Nephron (organoid): ENCODE results near the gene SDK2.

Experiments used
- H3K27ac Mint-ChIP-seq, 3 experiments: 2 replicates each; pipeline ENCODE4 v1.8.0; 2020; ENCODE audit warnings: mixed read lengths in 3 of 3, mild to moderate bottlenecking in 2 of 3, moderate library complexity in 1 of 3
- H3K27me3 Mint-ChIP-seq: 2 replicates; pipeline ENCODE4 v1.8.0; 2021; ENCODE audit warnings: low read depth, mild to moderate bottlenecking, moderate library complexity, mixed read lengths
- H3K36me3 Mint-ChIP-seq: 2 replicates; pipeline ENCODE4 v1.8.0; 2020; ENCODE audit warnings: low read depth, mixed read lengths
- H3K4me1 Mint-ChIP-seq: 2 replicates; pipeline ENCODE4 v1.8.0; 2020; ENCODE audit warnings: mixed read lengths
- H3K4me3 Mint-ChIP-seq, 3 experiments: 2 replicates each; pipeline ENCODE4 v1.8.0; 2020; ENCODE audit warnings: mild to moderate bottlenecking in 3 of 3, mixed read lengths in 3 of 3, moderate library complexity in 2 of 3
- H3K9me3 Mint-ChIP-seq: 2 replicates; pipeline ENCODE4 v1.8.0; 2020; ENCODE audit warnings: mixed read lengths
- CTCF ChIP-seq, 3 experiments: fragments of 200-600 bp; sonication (generic); IDR thresholded peaks; one replicate each; pipeline ENCODE4 v1.5.0; 2021; ENCODE audit warnings: antibody characterized with exemption in 3 of 3; ENCODE audit not compliant: unreplicated experiment in 3 of 3

The SDK2 gene

GRCh38 chr17:73561111-73561510 lies 83.1 kb downstream of the SDK2 start:
- TF ChIP-seq CTCF (IDR thresholded peaks at IDR 0.05; ENCODE audit: unreplicated experiment in 3 of 3): no peak
- H3K4me1 Mint-ChIP-seq: peaks cover 12% of the 10 kb centered on the region
- peaks cover 6% of the 10 kb centered on the region for H3K27me3 Mint-ChIP-seq
- H3K27ac Mint-ChIP-seq: no peak overlapping the region
- no peaks in the 10 kb centered on the region for H3K9me3 Mint-ChIP-seq
- H3K36me3 Mint-ChIP-seq: no peaks in the 10 kb centered on the region
- H3K4me3 Mint-ChIP-seq: no peak overlapping the region

GRCh38 chr17:73560661-73561060 lies 83.6 kb downstream of the SDK2 start:
- peaks cover 12% of the 10 kb centered on the region for H3K4me1 Mint-ChIP-seq
- no peaks in the 10 kb centered on the region for H3K9me3 Mint-ChIP-seq
- no peak overlapping the region for H3K27ac Mint-ChIP-seq
- H3K4me3 Mint-ChIP-seq: no peak overlapping the region
- peaks cover 9% of the 10 kb centered on the region for H3K27me3 Mint-ChIP-seq
- H3K36me3 Mint-ChIP-seq: no peaks in the 10 kb centered on the region
- no peak for TF ChIP-seq CTCF (IDR thresholded peaks at IDR 0.05; ENCODE audit: unreplicated experiment in 3 of 3)

- Mint-ChIP-seq H3K36me3 (no peaks in the 10 kb centered on the region), H3K9me3 (no peaks in the 10 kb centered on the region), H3K27ac (no peak overlapping the region), H3K27me3 (peaks cover 17% of the 10 kb centered on the region), H3K4me3 (no peak overlapping the region), H3K4me1 (peaks cover 7% of the 10 kb centered on the region)
- no peak for TF ChIP-seq CTCF (IDR thresholded peaks at IDR 0.05; ENCODE audit: unreplicated experiment in 3 of 3)
Observed at GRCh38 chr17:73559532-73559931, 84.7 kb downstream of the SDK2 start.

- no peaks in the 10 kb centered on the region for H3K9me3 Mint-ChIP-seq
- TF ChIP-seq CTCF (IDR thresholded peaks at IDR 0.05; ENCODE audit: unreplicated experiment in 3 of 3): no peak
- peaks cover 33% of the 10 kb centered on the region for H3K4me1 Mint-ChIP-seq
- no peaks in the 10 kb centered on the region for H3K36me3 Mint-ChIP-seq
- peaks cover 19% of the 10 kb centered on the region for H3K27me3 Mint-ChIP-seq
- H3K4me3 Mint-ChIP-seq: no peak overlapping the region
- H3K27ac Mint-ChIP-seq: peak overlapping the region in 1 of 3 experiments; percentile 45
Observed at GRCh38 chr17:73555199-73555960, 88.9 kb downstream of the SDK2 start.

GRCh38 chr17:73554498-73554897 lies 89.7 kb downstream of the SDK2 start:
- no peak overlapping the region for H3K4me3 Mint-ChIP-seq
- peaks cover 39% of the 10 kb centered on the region for H3K4me1 Mint-ChIP-seq
- no peak overlapping the region for H3K27ac Mint-ChIP-seq
- TF ChIP-seq CTCF (IDR thresholded peaks at IDR 0.05; ENCODE audit: unreplicated experiment in 3 of 3): no peak
- no peaks in the 10 kb centered on the region for H3K9me3 Mint-ChIP-seq
- H3K36me3 Mint-ChIP-seq: no peaks in the 10 kb centered on the region
- H3K27me3 Mint-ChIP-seq: peaks cover 19% of the 10 kb centered on the region

GRCh38 chr17:73553311-73553710 lies 90.9 kb downstream of the SDK2 start:
- no peak overlapping the region for H3K4me3 Mint-ChIP-seq
- H3K36me3 Mint-ChIP-seq: no peaks in the 10 kb centered on the region
- H3K27ac Mint-ChIP-seq: no peak overlapping the region
- H3K27me3 Mint-ChIP-seq: peaks cover 19% of the 10 kb centered on the region
- TF ChIP-seq CTCF (IDR thresholded peaks at IDR 0.05; ENCODE audit: unreplicated experiment in 3 of 3): no peak
- peaks cover 41% of the 10 kb centered on the region for H3K4me1 Mint-ChIP-seq
- no peaks in the 10 kb centered on the region for H3K9me3 Mint-ChIP-seq
